Measurements from ENCODE around the gene HHLA2.
A peak's percentile ranks its signal among the peaks of the same experiment; 100 is the strongest.

Gene HHLA2

GRCh38 chr3:108388136-108389132, 92.1 kb downstream of the HHLA2 start:
- no peak for TF ChIP-seq CTCF (IDR thresholded peaks at IDR 0.05; ENCODE audit: extremely low read depth, missing control alignments)
- peak; percentile 28 for DNase-seq (ENCODE audit: low spot score)

GRCh38 chr3:108389372-108389771, 93.0 kb downstream of the HHLA2 start:
- DNase-seq (ENCODE audit: low spot score): no peak

GRCh38 chr3:108391917-108392593, 95.7 kb downstream of the HHLA2 start:
- no peak for DNase-seq (ENCODE audit: low spot score)

More at GRCh38 chr3:108389372-108389771, 93.0 kb downstream of the HHLA2 start:
- no peak for TF ChIP-seq CTCF (IDR thresholded peaks at IDR 0.05; ENCODE audit: extremely low read depth, missing control alignments)

GRCh38 chr3:108393128-108393900, 97.0 kb downstream of the HHLA2 start:
- no peak for DNase-seq (ENCODE audit: low spot score)
- no peak for TF ChIP-seq CTCF (IDR thresholded peaks at IDR 0.05; ENCODE audit: extremely low read depth, missing control alignments)

More at GRCh38 chr3:108391917-108392593, 95.7 kb downstream of the HHLA2 start:
- TF ChIP-seq CTCF (IDR thresholded peaks at IDR 0.05; ENCODE audit: extremely low read depth, missing control alignments): no peak

- no peak for TF ChIP-seq CTCF (IDR thresholded peaks at IDR 0.05; ENCODE audit: extremely low read depth, missing control alignments)
These were observed 97.7 kb downstream of the HHLA2 start for GRCh38 chr3:108394016-108394415.

GRCh38 chr3:108394563-108394962, 98.2 kb downstream of the HHLA2 start:
- no peak for DNase-seq (ENCODE audit: low spot score)
- TF ChIP-seq CTCF (IDR thresholded peaks at IDR 0.05; ENCODE audit: extremely low read depth, missing control alignments): no peak

More at GRCh38 chr3:108394016-108394415, 97.7 kb downstream of the HHLA2 start:
- DNase-seq (ENCODE audit: low spot score): no peak

Data from GM20000 (cell line).